Fibroblast of skin of right quadriceps (primary cell): Measurements from ENCODE around the gene RNU1-4.
"Not testable (repeated sequence)": the region's sequence is repeated elsewhere in the genome, so short reads cannot be mapped to it uniquely, and the experiment has no call there.

ENCODE experiments used
- DNase-seq: peaks from one replicate; pipeline ENCODE4 v3.0.0-alpha.2; 2013

Gene RNU1-4

GRCh38 chr1:16772275-16773204, 32.2 kb downstream of the RNU1-4 start:
- DNase-seq: not testable (repeated sequence)

- not testable (repeated sequence) for DNase-seq
Observed at GRCh38 chr1:16773205-16773596, 32.9 kb downstream of the RNU1-4 start.

- not testable (repeated sequence) for DNase-seq
Observed at GRCh38 chr1:16773723-16774122, 33.4 kb downstream of the RNU1-4 start.

GRCh38 chr1:16774773-16775172, 34.5 kb downstream of the RNU1-4 start:
- not testable (repeated sequence) for DNase-seq

- not testable (repeated sequence) for DNase-seq
Observed at GRCh38 chr1:16775290-16775689, 35.0 kb downstream of the RNU1-4 start.

- not testable (repeated sequence) for DNase-seq
Observed at GRCh38 chr1:16776248-16776647, 35.9 kb downstream of the RNU1-4 start.

- DNase-seq: not testable (repeated sequence)
Observed at GRCh38 chr1:16776835-16777234, 36.5 kb downstream of the RNU1-4 start.

- not testable (repeated sequence) for DNase-seq
Observed at GRCh38 chr1:16777821-16778220, 37.5 kb downstream of the RNU1-4 start.

GRCh38 chr1:16779525-16779924, 39.2 kb downstream of the RNU1-4 start:
- DNase-seq: not testable (repeated sequence)

GRCh38 chr1:16781033-16781432, 40.7 kb downstream of the RNU1-4 start:
- DNase-seq: not testable (repeated sequence)

GRCh38 chr1:16781625-16782024, 41.3 kb downstream of the RNU1-4 start:
- DNase-seq: not testable (repeated sequence)

- not testable (repeated sequence) for DNase-seq
Observed at GRCh38 chr1:16784955-16785354, 44.6 kb downstream of the RNU1-4 start.

- DNase-seq: not testable (repeated sequence)
Observed at GRCh38 chr1:16786362-16786761, 46.0 kb downstream of the RNU1-4 start.

- DNase-seq: not testable (repeated sequence)
Observed at GRCh38 chr1:16787175-16787574, 46.9 kb downstream of the RNU1-4 start.

GRCh38 chr1:16787711-16788110, 47.4 kb downstream of the RNU1-4 start:
- DNase-seq: not testable (repeated sequence)
